ENCODE results near the gene METTL13.

Gene METTL13

GRCh38 chr1:171803461-171804022 lies 22.1 kb downstream of the METTL13 start:
- TF ChIP-seq EZH2phosphoT487 (IDR thresholded peaks at IDR 0.05; ENCODE audit: borderline replicate concordance, low read length) (no peak), CTCF (IDR thresholded peaks at IDR 0.05; ENCODE audit: low read depth, low read length, poor library complexity, severe bottlenecking) (no peak)
- H3F3A ChIP-seq (ENCODE audit: control insufficient read depth, insufficient read depth): no peaks in the 10 kb centered on the region
- no peaks in the 10 kb centered on the region; the same call in 1 of the 2 replicates for H3K36me3 ChIP-seq (ENCODE audit: control insufficient read depth, low read length)
- no peaks in the 10 kb centered on the region for H3K79me2 ChIP-seq (ENCODE audit: control insufficient read depth, low read length)
- no peaks in the 10 kb centered on the region for H3K9me2 ChIP-seq (replicated peaks; ENCODE audit: control insufficient read depth, low read length)
- no peaks in the 10 kb centered on the region for H4K20me1 ChIP-seq (ENCODE audit: control insufficient read depth, insufficient read depth, low read depth, low read length)
- no peak overlapping the region for H3K4me2 ChIP-seq (ENCODE audit: low read length)
- H3K9me3 ChIP-seq (ENCODE audit: control insufficient read depth, insufficient read depth, low read length): no peaks in the 10 kb centered on the region
- no peaks in the 10 kb centered on the region for H3K27me3 ChIP-seq (ENCODE audit: control insufficient read depth, low read length)
- no peak overlapping the region for H3K4me3 ChIP-seq (ENCODE audit: low read length)
- no peak overlapping the region for H3K27ac ChIP-seq (ENCODE audit: low read depth, low read length)
- no peaks in the 10 kb centered on the region for H3K4me1 ChIP-seq (ENCODE audit: control insufficient read depth, low read length)

- no peaks in the 10 kb centered on the region for H3K27me3 ChIP-seq (ENCODE audit: control insufficient read depth, low read length)
- no peaks in the 10 kb centered on the region for H3F3A ChIP-seq (ENCODE audit: control insufficient read depth, insufficient read depth)
- H3K27ac ChIP-seq (ENCODE audit: low read depth, low read length): no peak overlapping the region
- no peak overlapping the region for H3K4me3 ChIP-seq (ENCODE audit: low read length)
- H3K9me2 ChIP-seq (replicated peaks; ENCODE audit: control insufficient read depth, low read length): no peaks in the 10 kb centered on the region
- no peak for TF ChIP-seq CTCF (IDR thresholded peaks at IDR 0.05; ENCODE audit: low read depth, low read length, poor library complexity, severe bottlenecking)
- TF ChIP-seq EZH2phosphoT487 (IDR thresholded peaks at IDR 0.05; ENCODE audit: borderline replicate concordance, low read length): no peak
- no peaks in the 10 kb centered on the region for H3K4me1 ChIP-seq (ENCODE audit: control insufficient read depth, low read length)
- H3K9me3 ChIP-seq (ENCODE audit: control insufficient read depth, insufficient read depth, low read length): no peaks in the 10 kb centered on the region
- no peaks in the 10 kb centered on the region for H4K20me1 ChIP-seq (ENCODE audit: control insufficient read depth, insufficient read depth, low read depth, low read length)
- H3K36me3 ChIP-seq (ENCODE audit: control insufficient read depth, low read length): no peaks in the 10 kb centered on the region
- H3K4me2 ChIP-seq (ENCODE audit: low read length): no peak overlapping the region
- H3K79me2 ChIP-seq (ENCODE audit: control insufficient read depth, low read length): no peaks in the 10 kb centered on the region
Observed at GRCh38 chr1:171805395-171806115, 24.1 kb downstream of the METTL13 start.

- no peaks in the 10 kb centered on the region for H3K27me3 ChIP-seq (ENCODE audit: control insufficient read depth, low read length)
- H3F3A ChIP-seq (ENCODE audit: control insufficient read depth, insufficient read depth): no peaks in the 10 kb centered on the region
- no peak overlapping the region for H3K4me2 ChIP-seq (ENCODE audit: low read length)
- no peaks in the 10 kb centered on the region for H3K9me3 ChIP-seq (ENCODE audit: control insufficient read depth, insufficient read depth, low read length)
- no peak overlapping the region for H3K27ac ChIP-seq (ENCODE audit: low read depth, low read length)
- no peaks in the 10 kb centered on the region for H3K4me1 ChIP-seq (ENCODE audit: control insufficient read depth, low read length)
- H3K9me2 ChIP-seq (replicated peaks; ENCODE audit: control insufficient read depth, low read length): no peaks in the 10 kb centered on the region
- no peaks in the 10 kb centered on the region for H3K79me2 ChIP-seq (ENCODE audit: control insufficient read depth, low read length)
- H4K20me1 ChIP-seq (ENCODE audit: control insufficient read depth, insufficient read depth, low read depth, low read length): no peaks in the 10 kb centered on the region
- TF ChIP-seq CTCF (IDR thresholded peaks at IDR 0.05; ENCODE audit: low read depth, low read length, poor library complexity, severe bottlenecking) (no peak), EZH2phosphoT487 (IDR thresholded peaks at IDR 0.05; ENCODE audit: borderline replicate concordance, low read length) (no peak)
- no peaks in the 10 kb centered on the region for H3K36me3 ChIP-seq (ENCODE audit: control insufficient read depth, low read length)
- H3K4me3 ChIP-seq (ENCODE audit: low read length): no peak overlapping the region
Observed at GRCh38 chr1:171807556-171807955, 26.1 kb downstream of the METTL13 start.
